ENCODE results near the gene KCTD16.

- TF ChIP-seq CTCF (IDR thresholded peaks at IDR 0.05) (no peak), POLR2A (IDR thresholded peaks at IDR 0.05) (no peak), POLR2AphosphoS5 (IDR thresholded peaks at IDR 0.05) (no peak), EP300 (IDR thresholded peaks at IDR 0.05) (no peak)
These were observed 313.6 kb downstream of the KCTD16 start for GRCh38 chr5:144484124-144484897.

Data from suprapubic skin (tissue), 4 donors.